GM18861 (cell line): ENCODE results near the gene CYP27B1.

ENCODE experiments used
- ATAC-seq: cut with Tn5 transposase; IDR thresholded peaks from one replicate; pipeline ENCODE4 v1.9.1; 2021; ENCODE audit not compliant: unreplicated experiment

CYP27B1 gene

GRCh38 chr12:57751788-57752667, 14.8 kb downstream of the CYP27B1 start, which contains the start of gene CDK4:
TSS of gene CDK4 (minus strand) at chr12:57752310. CDS start at chr12:57751717, 593 bp downstream.
- ATAC-seq: peak; percentile 62

GRCh38 chr12:57751432-57751787, 15.5 kb downstream of the CYP27B1 start:
- ATAC-seq: no peak

GRCh38 chr12:57750561-57751431, 16.1 kb downstream of the CYP27B1 start:
- no peak for ATAC-seq

- ATAC-seq: no peak
These were observed 17.8 kb downstream of the CYP27B1 start for GRCh38 chr12:57749061-57749460.

GRCh38 chr12:57746025-57746424, 20.9 kb downstream of the CYP27B1 start:
- ATAC-seq: no peak

- ATAC-seq: no peak
These were observed 21.4 kb downstream of the CYP27B1 start for GRCh38 chr12:57745485-57745881.

GRCh38 chr12:57744777-57745484, 21.9 kb downstream of the CYP27B1 start, which contains the start of gene TSPAN31:
TSS of gene TSPAN31 (plus strand) at chr12:57745039. CDS start at chr12:57745155, 116 bp downstream.
- peak; percentile 68 for ATAC-seq

- peak; percentile 9 for ATAC-seq
These were observed 22.6 kb downstream of the CYP27B1 start for GRCh38 chr12:57744194-57744776.

- no peak for ATAC-seq
These were observed 23.1 kb downstream of the CYP27B1 start for GRCh38 chr12:57743769-57744168.

- ATAC-seq: peak; percentile 60
These were observed 24.8 kb downstream of the CYP27B1 start for GRCh38 chr12:57741844-57742738.

GRCh38 chr12:57741413-57741789, 25.5 kb downstream of the CYP27B1 start:
- no peak for ATAC-seq

GRCh38 chr12:57740656-57741412, 26.0 kb downstream of the CYP27B1 start:
- no peak for ATAC-seq

GRCh38 chr12:57739914-57740538, 26.9 kb downstream of the CYP27B1 start:
- no peak for ATAC-seq

GRCh38 chr12:57739387-57739786, 27.5 kb downstream of the CYP27B1 start:
- no peak for ATAC-seq

GRCh38 chr12:57738661-57739237, 28.1 kb downstream of the CYP27B1 start, which contains the start of gene AGAP2:
TSS of gene AGAP2 (minus strand) at chr12:57738742. CDS start at chr12:57738246, 496 bp downstream.
- no peak for ATAC-seq

- ATAC-seq: no peak
These were observed 29.1 kb downstream of the CYP27B1 start for GRCh38 chr12:57737467-57738460.
